NK-92 treated with Interleukin-12 subunit alpha and Interleukin-12 subunit beta, amount 100 ng/mL, for 24 hours (cell line): ENCODE measurements around the gene FNBP1.

Experiments
- DNase-seq: peaks from one replicate; lab custom pipeline; 2025; lab: John Stamatoyannopoulos, UW

The FNBP1 gene

GRCh38 chr9:129854588-129855110 is 188.3 kb downstream of the FNBP1 start:
- no peak for DNase-seq

DNA sequence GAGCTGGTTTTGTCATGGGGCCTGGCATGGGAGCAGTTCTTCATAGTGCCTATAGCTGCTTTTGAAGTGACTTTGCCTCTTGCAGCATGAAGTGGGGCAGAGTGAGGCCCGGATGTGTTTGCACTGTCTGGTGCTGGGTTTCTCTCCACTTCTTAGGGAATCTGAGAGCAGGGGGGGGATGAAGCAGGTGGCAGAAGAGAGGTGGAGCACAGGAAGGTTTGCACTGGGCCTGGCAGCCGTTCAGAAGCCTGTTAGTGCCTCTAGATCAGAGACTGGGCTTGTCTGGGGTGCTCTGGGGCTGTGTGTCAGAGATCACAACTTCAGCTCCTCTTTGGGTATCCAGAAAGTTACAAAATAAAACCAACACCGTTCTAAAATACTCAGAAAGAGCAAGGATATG is 189.4 kb downstream of the FNBP1 start:
- DNase-seq = no peak

- no peak for DNase-seq
These were observed 190.4 kb downstream of the FNBP1 start for GRCh38 chr9:129852579-129852978.

- no peak for DNase-seq
These were observed 191.2 kb downstream of the FNBP1 start for GRCh38 chr9:129851821-129852220.

DNA sequence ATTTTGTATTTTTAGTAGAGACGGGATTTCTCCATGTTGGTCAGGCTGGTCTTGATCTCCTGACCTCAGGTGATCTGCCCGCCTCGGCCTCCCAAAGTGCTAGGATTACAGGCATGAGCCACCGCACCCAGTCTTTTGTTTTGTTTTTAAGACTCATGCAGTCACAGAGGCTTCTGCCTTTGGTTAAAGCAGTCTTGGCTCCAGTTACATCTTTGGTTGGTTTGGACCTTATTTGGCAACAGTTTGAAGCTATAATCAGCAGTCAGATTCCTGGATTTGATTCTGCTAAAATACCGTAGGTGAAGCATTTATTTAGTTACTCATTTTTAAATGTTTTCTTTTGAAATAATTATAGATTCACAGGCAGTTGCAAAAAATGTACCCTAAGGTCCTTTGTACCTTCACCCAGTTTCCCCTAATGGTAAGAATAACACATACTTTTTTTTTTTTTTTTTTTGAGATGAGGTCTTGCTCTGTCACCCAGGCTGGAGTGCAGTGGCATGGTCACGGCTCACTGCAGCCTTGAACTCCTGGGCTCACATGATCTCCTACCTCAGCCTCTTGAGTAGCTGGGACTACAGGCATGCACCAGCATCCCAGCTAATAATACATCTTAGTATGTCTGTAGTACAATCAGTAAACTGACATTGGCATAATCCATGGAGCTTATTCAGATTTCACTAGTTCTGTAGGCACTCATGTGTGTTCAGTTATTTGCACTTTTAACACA is 192.0 kb downstream of the FNBP1 start:
- no peak for DNase-seq

DNA sequence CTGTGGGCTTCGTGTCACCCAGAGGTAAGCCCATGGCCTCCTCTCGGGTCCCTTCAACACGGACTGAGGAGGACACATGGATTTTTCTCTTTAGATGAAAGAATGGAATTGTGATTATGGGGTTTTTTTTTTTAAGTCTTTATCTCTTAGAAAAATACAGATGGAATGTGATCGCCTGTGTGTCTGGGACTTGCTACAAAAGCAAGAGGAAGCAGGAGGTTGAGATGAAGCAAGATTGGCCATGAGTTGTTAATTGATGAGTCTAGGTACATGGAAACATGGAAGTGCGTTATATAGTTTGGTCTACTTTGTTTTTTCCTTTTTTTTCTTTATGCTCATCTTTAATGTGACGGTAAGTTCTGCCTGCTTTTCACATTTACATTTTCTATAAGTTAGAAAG is 193.1 kb downstream of the FNBP1 start:
- DNase-seq = no peak

- no peak for DNase-seq
These were observed 194.1 kb downstream of the FNBP1 start for GRCh38 chr9:129848712-129849441.

GRCh38 chr9:129845373-129845772 is 197.6 kb downstream of the FNBP1 start:
- DNase-seq = no peak

DNA sequence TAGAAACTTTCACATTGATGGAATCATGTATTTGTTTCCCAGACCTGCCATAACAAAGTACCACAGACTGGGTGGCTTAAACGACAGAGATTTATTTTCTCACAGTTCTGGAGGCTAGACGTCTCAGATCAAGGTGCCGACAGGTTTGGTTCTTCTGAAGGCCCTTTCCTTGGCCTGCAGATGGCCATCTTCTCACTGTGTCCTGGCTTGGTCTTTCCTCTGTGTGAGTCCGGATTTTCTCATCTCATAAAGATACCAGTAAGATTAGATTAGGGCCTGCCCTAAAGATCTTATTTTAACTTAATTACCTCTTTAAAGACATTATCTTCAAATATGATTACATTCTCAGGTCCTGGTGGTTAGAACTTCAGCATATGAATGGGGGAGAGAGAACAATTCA is 201.9 kb downstream of the FNBP1 start:
- DNase-seq = no peak

- no peak for DNase-seq
These were observed 203.0 kb downstream of the FNBP1 start for GRCh38 chr9:129840034-129840433.

GRCh38 chr9:129839324-129840023 is 203.5 kb downstream of the FNBP1 start:
- no peak for DNase-seq

GRCh38 chr9:129838707-129839259 is 204.2 kb downstream of the FNBP1 start:
- DNase-seq = no peak
